ENCODE data around the gene CDCP1.

DNA sequence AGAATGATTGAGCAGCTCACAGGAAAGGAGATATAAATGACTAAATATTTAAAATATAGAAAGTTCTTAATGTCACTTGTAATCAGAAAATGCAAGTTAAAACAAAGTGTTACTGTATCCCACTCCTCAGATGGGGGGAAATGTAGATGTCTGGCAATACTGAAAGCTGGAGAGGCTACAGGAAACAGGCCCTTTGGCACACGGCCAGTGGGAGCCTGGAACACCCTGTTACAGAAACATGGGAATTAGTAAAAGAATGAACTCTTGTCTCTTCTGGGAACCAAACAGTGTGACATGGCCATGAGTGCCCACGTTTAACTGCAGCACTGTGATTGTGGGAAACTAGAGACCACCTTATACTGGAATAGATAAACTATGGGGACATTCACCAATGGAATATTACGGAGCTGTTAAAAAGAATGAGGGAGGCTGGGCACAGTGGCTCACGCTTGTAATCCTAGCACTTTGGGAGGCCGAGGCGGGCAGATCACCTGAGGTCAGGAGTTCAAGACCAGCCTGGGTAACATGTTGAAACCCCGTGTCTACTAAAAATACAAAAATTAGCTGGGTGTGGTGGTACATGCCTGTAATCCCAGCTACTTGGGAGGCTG, 50.2 kb downstream of the CDCP1 start:
- TF ChIP-seq EZH2phosphoT487 (IDR thresholded peaks at IDR 0.05; ENCODE audit: insufficient read depth, low read depth) (no peak), EZH2 (IDR thresholded peaks at IDR 0.05; ENCODE audit: insufficient read depth, poor library complexity, severe bottlenecking) (no peak)

All from GM23248 (cell line).